ENCODE measurements around the gene ZNF112.

DNA sequence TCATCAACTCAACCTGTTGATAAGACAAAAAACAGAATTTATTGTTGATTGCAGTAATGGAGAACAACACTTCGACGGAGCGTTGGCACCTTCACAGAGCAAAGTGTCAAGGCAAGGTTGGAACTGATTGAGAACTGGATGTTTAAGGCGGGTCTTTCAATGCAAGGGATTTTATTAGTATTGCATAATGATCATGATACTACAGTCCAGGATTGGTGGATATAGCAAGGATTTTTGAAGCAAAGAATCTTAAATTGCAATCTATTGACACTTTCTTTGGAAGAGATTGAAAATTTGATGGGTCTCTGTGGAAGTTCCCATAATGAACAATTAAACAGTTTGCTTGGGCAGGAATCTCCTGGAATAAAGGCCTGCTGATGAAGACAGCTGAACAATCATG is 51.0 kb downstream of the ZNF112 start:
- TF ChIP-seq, protein P1, sequence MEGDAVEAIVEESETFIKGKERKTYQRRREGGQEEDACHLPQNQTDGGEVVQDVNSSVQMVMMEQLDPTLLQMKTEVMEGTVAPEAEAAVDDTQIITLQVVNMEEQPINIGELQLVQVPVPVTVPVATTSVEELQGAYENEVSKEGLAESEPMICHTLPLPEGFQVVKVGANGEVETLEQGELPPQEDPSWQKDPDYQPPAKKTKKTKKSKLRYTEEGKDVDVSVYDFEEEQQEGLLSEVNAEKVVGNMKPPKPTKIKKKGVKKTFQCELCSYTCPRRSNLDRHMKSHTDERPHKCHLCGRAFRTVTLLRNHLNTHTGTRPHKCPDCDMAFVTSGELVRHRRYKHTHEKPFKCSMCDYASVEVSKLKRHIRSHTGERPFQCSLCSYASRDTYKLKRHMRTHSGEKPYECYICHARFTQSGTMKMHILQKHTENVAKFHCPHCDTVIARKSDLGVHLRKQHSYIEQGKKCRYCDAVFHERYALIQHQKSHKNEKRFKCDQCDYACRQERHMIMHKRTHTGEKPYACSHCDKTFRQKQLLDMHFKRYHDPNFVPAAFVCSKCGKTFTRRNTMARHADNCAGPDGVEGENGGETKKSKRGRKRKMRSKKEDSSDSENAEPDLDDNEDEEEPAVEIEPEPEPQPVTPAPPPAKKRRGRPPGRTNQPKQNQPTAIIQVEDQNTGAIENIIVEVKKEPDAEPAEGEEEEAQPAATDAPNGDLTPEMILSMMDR (IDR thresholded peaks at IDR 0.05) = no peak
- no peak for TF ChIP-seq POLR2A (IDR thresholded peaks at IDR 0.05)

Measured in right lobe of liver (tissue), 4 donors.